HCT116 (cell line): Measurements from ENCODE around the gene SPRING1. TPM values are rescaled to one million over a fixed set of nuclear protein-coding genes. Genes with fewer than 3 reads are reported as not detected.

Experiments
- ATAC-seq: fragments of 200-7000 bp; cut with Tn5 transposase; 2 replicates; pipeline ENCODE4 v1.9.1; 2020; ENCODE audit warnings: mild to moderate bottlenecking, moderate library complexity
- BruUV-seq: library from RNA; stranded (reverse); fragments of 400-500 nt; replicated peaks from 2 replicates; lab custom pipeline; 2021; lab: Mats Ljungman, UMichigan
- CTCF ChIA-PET: fragments of 300-600 bp; sonication (Branson Sonifier 250); formaldehyde crosslinking; loops from one replicate; lab custom pipeline; 2021; ENCODE audit warnings: antibody characterized with exemption; lab: Charles Lee
- POLR2A ChIA-PET: fragments of 300-600, 350-600 bp; sonication (Branson Sonifier 250); formaldehyde crosslinking; loops from one replicate; lab custom pipeline; 2021; ENCODE audit warnings: antibody characterized with exemption; lab: Charles Lee
- RAD21 ChIA-PET, 2 experiments: fragments of 300-600 bp; sonication (Branson Sonifier 250); formaldehyde crosslinking; loops; one replicate each; lab custom pipeline; 2023; ENCODE audit warnings: low total read pairs in 2 of 2; ENCODE audit not compliant: uncharacterized antibody in 2 of 2, unreplicated experiment in 2 of 2, low non-redundant PET in 1 of 2; lab: Charles Lee
- DNase-seq: peaks from one replicate; pipeline ENCODE4 v3.0.0-alpha.2; 2010; ENCODE audit warnings: low read depth, low spot score
- H2AFZ ChIP-seq: fragments of 200-600 bp; shearing (Covaris generic), sonication (generic); 2 replicates; pipeline ENCODE4 v1.6.1; 2017; ENCODE audit warnings: low read depth, mixed run types, mixed read lengths, antibody characterized with exemption, low read length; ENCODE audit not compliant: poor library complexity, severe bottlenecking
- H3K27ac ChIP-seq: 2 replicates; pipeline ENCODE4 v1.5.1; 2012; ENCODE audit warnings: low read depth, low read length
- H3K27me3 ChIP-seq: fragments of 200-600 bp; sonication (generic); 2 replicates; pipeline ENCODE4 v1.6.1; 2016; ENCODE audit warnings: mixed run types, low read length, mixed read lengths; ENCODE audit not compliant: insufficient read depth
- H3K36me3 ChIP-seq, 2 experiments: fragments of 200-500 bp in 1 of 2; fragments of 200-600 bp in 1 of 2; sonication (Bioruptor generic) in 1 of 2; sonication (generic) in 1 of 2; 2 replicates each; pipeline versions ENCODE4 v1.5.1 to v1.6.1; 2014 to 2016; ENCODE audit warnings: low read length in 2 of 2, inconsistent platforms in 1 of 2, mixed read lengths in 1 of 2, mixed run types in 1 of 2; ENCODE audit not compliant: insufficient read depth in 2 of 2, control insufficient read depth in 1 of 2
- H3K4me1 ChIP-seq, 2 experiments: fragments of 200-600 bp in 1 of 2; sonication (generic) in 1 of 2; 2 replicates each; pipeline versions ENCODE4 v1.5.1 to v1.6.1; 2012 to 2017; ENCODE audit warnings: low read length in 2 of 2, inconsistent platforms in 1 of 2, mild to moderate bottlenecking in 1 of 2, mixed read lengths in 1 of 2, mixed run types in 1 of 2, moderate library complexity in 1 of 2; ENCODE audit not compliant: insufficient read depth in 2 of 2, control insufficient read depth in 1 of 2
- H3K4me2 ChIP-seq: fragments of 200-600 bp; sonication (generic); 2 replicates; pipeline ENCODE4 v1.6.1; 2017; ENCODE audit warnings: mixed run types, low read length, mixed read lengths
- H3K4me3 ChIP-seq, 2 experiments: fragments of 200-600 bp in 1 of 2; sonication (generic) in 1 of 2; replicated peaks in 1 of 2; 2 replicates each; pipeline ENCODE4 v1.5.1; 2011 to 2016; ENCODE audit warnings: low read length in 2 of 2, control low read depth in 1 of 2, low read depth in 1 of 2, mild to moderate bottlenecking in 1 of 2, mixed read lengths in 1 of 2, mixed run types in 1 of 2
- H3K79me2 ChIP-seq: fragments of 200-600 bp; sonication (generic); 2 replicates; pipeline ENCODE4 v1.6.1; 2017; ENCODE audit warnings: mild to moderate bottlenecking, mixed run types, low read length, moderate library complexity, mixed read lengths; ENCODE audit not compliant: insufficient read depth
- H3K9ac ChIP-seq: fragments of 200-600 bp; sonication (generic); 2 replicates; pipeline ENCODE4 v1.6.1; 2016; ENCODE audit warnings: low read length, mixed read lengths
- H3K9me2 ChIP-seq: fragments of 200-600 bp; sonication (generic), shearing (Covaris generic); 2 replicates; pipeline ENCODE4 v1.6.1; 2017; ENCODE audit warnings: mixed run types, mild to moderate bottlenecking, moderate library complexity; ENCODE audit not compliant: insufficient read depth
- H3K9me3 ChIP-seq, 2 experiments: fragments of 200-500 bp in 1 of 2; fragments of 200-600 bp in 1 of 2; sonication (Bioruptor generic) in 1 of 2; sonication (generic) in 1 of 2; 2 replicates each; pipeline ENCODE4 v1.6.1; 2014 to 2017; ENCODE audit warnings: low read length in 2 of 2, mixed read lengths in 2 of 2, inconsistent platforms in 1 of 2, low read depth in 1 of 2, mild to moderate bottlenecking in 1 of 2, mixed run types in 1 of 2, moderate library complexity in 1 of 2; ENCODE audit not compliant: control insufficient read depth in 1 of 2, insufficient read depth in 1 of 2
- H4K20me1 ChIP-seq: fragments of 200-600 bp; sonication (generic), shearing (Covaris generic); 2 replicates; pipeline ENCODE4 v1.6.1; 2017; ENCODE audit warnings: mixed run types, mild to moderate bottlenecking, moderate library complexity; ENCODE audit not compliant: insufficient read depth
- CBX3 ChIP-seq: IDR thresholded peaks from 2 replicates; pipeline ENCODE4 v1.6.1; 2012; ENCODE audit warnings: low read depth
- EZH2phosphoT487 ChIP-seq: fragments of 200-600 bp; IDR thresholded peaks from 2 replicates; pipeline ENCODE4 v1.6.1; 2018; ENCODE audit warnings: antibody characterized with exemption, borderline replicate concordance
- MAX ChIP-seq: IDR thresholded peaks from 2 replicates; pipeline ENCODE4 v1.6.1; 2012
- SIN3A ChIP-seq: IDR thresholded peaks from 2 replicates; pipeline ENCODE4 v1.6.1; 2012; ENCODE audit warnings: low read depth
- SP1 ChIP-seq: IDR thresholded peaks from 2 replicates; pipeline ENCODE4 v1.6.1; 2012; ENCODE audit warnings: low read depth
- TCF7L2 ChIP-seq: IDR thresholded peaks from 2 replicates; pipeline ENCODE4 v1.7.0; 2011; ENCODE audit warnings: borderline replicate concordance, inconsistent platforms; ENCODE audit not compliant: insufficient read depth, insufficient read length; ENCODE audit errors: extremely low read depth
- YY1 ChIP-seq: IDR thresholded peaks from 2 replicates; pipeline ENCODE4 v1.6.1; 2011; ENCODE audit warnings: low read length, low read depth, moderate library complexity, mild to moderate bottlenecking; ENCODE audit not compliant: insufficient replicate concordance; ENCODE audit errors: extremely low read depth
- ZNF274 ChIP-seq: fragments of 200-500 bp; sonication (Bioruptor generic); IDR thresholded peaks from 2 replicates; pipeline ENCODE4 v1.6.1; 2014; ENCODE audit warnings: mild to moderate bottlenecking, low read depth, low read length, inconsistent platforms
- intact Hi-C: fragments of 100-400 bp; cut with micrococcal nuclease; formaldehyde crosslinking; loops from 2 replicates; pipeline ENCODE4 v1.10.0; 2022
- total RNA-seq: library from RNA; stranded (reverse); gene quantifications from one replicate; pipeline ENCODE4 v1.2.1, GENCODE V29; 2021; ENCODE audit not compliant: unreplicated experiment
- TF ChIP-seq, protein P1 (sequence below), 3 experiments: fragments of 200-600 bp in 1 of 3; sonication (generic) in 1 of 3; IDR thresholded peaks in 2 of 3; conservative IDR thresholded peaks in 1 of 3; 2 replicates each; pipeline ENCODE4 v1.5.1; 2012 to 2017; ENCODE audit warnings: low read depth in 2 of 3, low read length in 2 of 3, antibody characterized with exemption in 1 of 3, borderline replicate concordance in 1 of 3, control low read depth in 1 of 3, mild to moderate bottlenecking in 1 of 3, mixed read lengths in 1 of 3, mixed run types in 1 of 3, moderate library complexity in 1 of 3; ENCODE audit not compliant: insufficient read depth in 1 of 3
- TF ChIP-seq, protein P2 (sequence below): IDR thresholded peaks from 2 replicates; pipeline ENCODE4 v1.6.1; 2012; ENCODE audit warnings: low read depth
- TF ChIP-seq, protein P3 (sequence below): IDR thresholded peaks from 2 replicates; pipeline ENCODE4 v1.6.1; 2012

Gene SPRING1
- total RNA-seq, 1 experiment from 2014 or later, result 28.5 TPM

DNA sequence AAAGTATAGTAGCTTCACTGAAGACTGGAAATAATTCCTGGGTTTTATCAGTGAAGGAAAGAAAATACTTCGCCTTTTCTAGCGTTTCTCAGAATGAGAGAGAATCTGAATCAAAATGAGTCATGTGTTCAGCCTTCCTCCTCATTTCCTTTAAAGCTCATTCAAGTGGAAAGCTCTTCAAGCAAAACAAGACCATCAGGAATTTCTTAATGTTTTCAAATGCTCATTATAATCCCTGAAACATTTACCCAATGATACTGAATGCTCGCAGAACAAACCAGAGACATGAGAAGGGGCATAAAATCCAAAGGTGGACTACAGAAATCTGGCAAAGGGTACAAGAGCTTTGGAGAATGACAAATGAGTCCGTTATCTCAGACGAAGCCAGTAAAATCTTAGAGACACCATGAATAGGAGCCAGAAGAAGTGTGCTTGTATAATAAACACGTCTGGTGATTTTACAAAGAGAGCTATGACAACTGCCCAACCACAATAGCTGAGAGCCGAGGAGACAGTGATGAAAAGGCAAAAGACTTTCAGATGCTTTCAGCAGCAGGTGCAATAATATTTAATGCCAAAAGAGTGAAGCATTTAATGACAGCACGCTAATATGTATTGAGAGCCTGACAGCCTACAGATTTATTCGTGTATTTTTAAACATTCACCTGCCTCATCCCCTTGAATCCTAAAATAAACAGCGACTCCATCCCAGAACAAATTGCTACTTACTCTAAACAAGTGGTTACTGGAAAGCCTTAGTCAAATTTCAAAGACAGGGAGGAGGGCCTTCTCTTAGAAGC is 19.0 kb downstream of the SPRING1 start:
- peaks cover 2% of the 10 kb centered on the region; the same call in 1 of the 2 replicates for H3K79me2 ChIP-seq
- CTCF ChIA-PET, result interaction anchor here (1.8 kb wide), 1 partner anchor 10 kb away, joined by 5 read pairs; no protein-coding TSS in a partner anchor
- no peak for DNase-seq
- no peak overlapping the region for H3K4me3 ChIP-seq
- H3K4me2 ChIP-seq, result no peak overlapping the region
- POLR2A ChIA-PET, result no interaction called here
- no peaks in the 10 kb centered on the region for H3K9me2 ChIP-seq
- intact Hi-C loops, result no loop called here
- BruUV-seq, result no TSS peak
- no peak overlapping the region for H3K27ac ChIP-seq
- ATAC-seq, result no peak
- no peak overlapping the region for H2AFZ ChIP-seq
- RAD21 ChIA-PET, result no interaction called here
- TF ChIP-seq EZH2phosphoT487 (no peak), SIN3A (no peak), SP1 (no peak), MAX (no peak), YY1 (no peak), CBX3 (no peak), TCF7L2 (no peak), ZNF274 (no peak)
- TF ChIP-seq, protein P1, sequence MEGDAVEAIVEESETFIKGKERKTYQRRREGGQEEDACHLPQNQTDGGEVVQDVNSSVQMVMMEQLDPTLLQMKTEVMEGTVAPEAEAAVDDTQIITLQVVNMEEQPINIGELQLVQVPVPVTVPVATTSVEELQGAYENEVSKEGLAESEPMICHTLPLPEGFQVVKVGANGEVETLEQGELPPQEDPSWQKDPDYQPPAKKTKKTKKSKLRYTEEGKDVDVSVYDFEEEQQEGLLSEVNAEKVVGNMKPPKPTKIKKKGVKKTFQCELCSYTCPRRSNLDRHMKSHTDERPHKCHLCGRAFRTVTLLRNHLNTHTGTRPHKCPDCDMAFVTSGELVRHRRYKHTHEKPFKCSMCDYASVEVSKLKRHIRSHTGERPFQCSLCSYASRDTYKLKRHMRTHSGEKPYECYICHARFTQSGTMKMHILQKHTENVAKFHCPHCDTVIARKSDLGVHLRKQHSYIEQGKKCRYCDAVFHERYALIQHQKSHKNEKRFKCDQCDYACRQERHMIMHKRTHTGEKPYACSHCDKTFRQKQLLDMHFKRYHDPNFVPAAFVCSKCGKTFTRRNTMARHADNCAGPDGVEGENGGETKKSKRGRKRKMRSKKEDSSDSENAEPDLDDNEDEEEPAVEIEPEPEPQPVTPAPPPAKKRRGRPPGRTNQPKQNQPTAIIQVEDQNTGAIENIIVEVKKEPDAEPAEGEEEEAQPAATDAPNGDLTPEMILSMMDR (IDR thresholded peaks at IDR 0.05 in 2 of 3, conservative IDR thresholded peaks at IDR 0.05 in 1 of 3; ENCODE audit: borderline replicate concordance in 1 of 3, insufficient read depth in 1 of 3, low read depth in 2 of 3, low read length in 2 of 3), result no peak
- TF ChIP-seq, protein P2, sequence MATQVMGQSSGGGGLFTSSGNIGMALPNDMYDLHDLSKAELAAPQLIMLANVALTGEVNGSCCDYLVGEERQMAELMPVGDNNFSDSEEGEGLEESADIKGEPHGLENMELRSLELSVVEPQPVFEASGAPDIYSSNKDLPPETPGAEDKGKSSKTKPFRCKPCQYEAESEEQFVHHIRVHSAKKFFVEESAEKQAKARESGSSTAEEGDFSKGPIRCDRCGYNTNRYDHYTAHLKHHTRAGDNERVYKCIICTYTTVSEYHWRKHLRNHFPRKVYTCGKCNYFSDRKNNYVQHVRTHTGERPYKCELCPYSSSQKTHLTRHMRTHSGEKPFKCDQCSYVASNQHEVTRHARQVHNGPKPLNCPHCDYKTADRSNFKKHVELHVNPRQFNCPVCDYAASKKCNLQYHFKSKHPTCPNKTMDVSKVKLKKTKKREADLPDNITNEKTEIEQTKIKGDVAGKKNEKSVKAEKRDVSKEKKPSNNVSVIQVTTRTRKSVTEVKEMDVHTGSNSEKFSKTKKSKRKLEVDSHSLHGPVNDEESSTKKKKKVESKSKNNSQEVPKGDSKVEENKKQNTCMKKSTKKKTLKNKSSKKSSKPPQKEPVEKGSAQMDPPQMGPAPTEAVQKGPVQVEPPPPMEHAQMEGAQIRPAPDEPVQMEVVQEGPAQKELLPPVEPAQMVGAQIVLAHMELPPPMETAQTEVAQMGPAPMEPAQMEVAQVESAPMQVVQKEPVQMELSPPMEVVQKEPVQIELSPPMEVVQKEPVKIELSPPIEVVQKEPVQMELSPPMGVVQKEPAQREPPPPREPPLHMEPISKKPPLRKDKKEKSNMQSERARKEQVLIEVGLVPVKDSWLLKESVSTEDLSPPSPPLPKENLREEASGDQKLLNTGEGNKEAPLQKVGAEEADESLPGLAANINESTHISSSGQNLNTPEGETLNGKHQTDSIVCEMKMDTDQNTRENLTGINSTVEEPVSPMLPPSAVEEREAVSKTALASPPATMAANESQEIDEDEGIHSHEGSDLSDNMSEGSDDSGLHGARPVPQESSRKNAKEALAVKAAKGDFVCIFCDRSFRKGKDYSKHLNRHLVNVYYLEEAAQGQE, result no peak
- TF ChIP-seq, protein P3, sequence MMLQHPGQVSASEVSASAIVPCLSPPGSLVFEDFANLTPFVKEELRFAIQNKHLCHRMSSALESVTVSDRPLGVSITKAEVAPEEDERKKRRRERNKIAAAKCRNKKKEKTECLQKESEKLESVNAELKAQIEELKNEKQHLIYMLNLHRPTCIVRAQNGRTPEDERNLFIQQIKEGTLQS, result no peak
- H4K20me1 ChIP-seq, result no peaks in the 10 kb centered on the region
- H3K9ac ChIP-seq, result no peak overlapping the region
- H3K9me3 ChIP-seq, result no peaks in the 10 kb centered on the region
- peaks cover 0 to 9% of the 10 kb centered on the region in 2 experiments; a peak in 3 of 4 replicates for H3K36me3 ChIP-seq
- no peaks in the 10 kb centered on the region for H3K27me3 ChIP-seq
- H3K4me1 ChIP-seq, result no peaks in the 10 kb centered on the region
